ENCODE data around the gene CACNG7. TPM values are rescaled to one million over a fixed set of nuclear protein-coding genes. Genes with fewer than 3 reads are reported as not detected.
A peak's percentile ranks its signal among the peaks of the same experiment; 100 is the strongest.

The CACNG7 gene
- total and polyA plus RNA-seq, 2 donors = 0.09 to 0.26 TPM

DNA sequence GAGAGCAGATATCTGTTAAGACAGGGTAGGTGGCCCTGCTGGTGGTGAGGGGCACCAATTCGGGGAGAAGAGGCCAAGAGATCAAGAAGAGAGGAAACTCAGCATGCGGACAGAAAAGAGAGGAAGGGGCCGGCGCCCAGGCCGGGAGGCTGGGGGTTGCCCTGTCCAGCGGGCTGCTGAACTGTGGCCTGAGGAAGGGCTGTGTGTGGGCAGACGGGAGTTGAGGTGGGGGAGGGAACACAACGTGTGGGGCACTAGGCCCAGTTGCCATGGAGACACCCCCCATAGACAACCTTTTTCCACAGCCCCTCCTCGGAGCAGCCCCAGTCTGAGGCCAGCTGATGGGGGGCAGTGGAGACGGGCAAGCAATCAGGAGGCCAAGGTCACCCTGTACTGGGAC is 51.1 kb downstream of the CACNG7 start:
- no peaks in the 10 kb centered on the region for H3K4me1 ChIP-seq (ENCODE audit: insufficient read depth)
- no peak overlapping the region for H3K27ac ChIP-seq (ENCODE audit: low read depth)
- no peak for DNase-seq (ENCODE audit: extremely low spot score)
- H3K36me3 ChIP-seq (ENCODE audit: insufficient read depth) = no peaks in the 10 kb centered on the region
- WGBS = 4% methylated on average over 10 of the region's 10 CpGs
- H3K4me3 ChIP-seq (ENCODE audit: low read depth, low read length) = no peak overlapping the region

DNA sequence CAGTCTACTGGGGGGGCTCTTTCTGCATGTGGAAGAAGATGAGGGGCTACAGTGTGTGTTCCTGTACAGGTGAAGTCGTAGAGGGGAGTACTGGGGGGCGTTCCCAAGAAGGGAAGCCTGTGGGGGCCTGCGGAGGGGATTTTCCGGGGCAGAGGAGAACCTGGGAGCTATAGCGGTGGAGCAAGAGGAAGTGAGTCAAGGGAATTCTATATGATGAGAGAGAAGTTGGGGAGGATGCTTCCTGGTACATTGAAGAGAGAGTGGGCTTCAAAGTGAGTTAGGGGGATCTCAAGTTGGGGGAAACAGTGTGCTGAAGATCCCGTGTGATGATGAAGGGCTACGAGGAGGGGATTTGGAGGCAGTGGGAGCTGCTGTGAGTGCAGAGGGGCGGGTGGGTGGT is 51.8 kb downstream of the CACNG7 start:
- H3K4me3 ChIP-seq (ENCODE audit: low read depth, low read length) = no peak overlapping the region
- H3K36me3 ChIP-seq (ENCODE audit: insufficient read depth) = no peaks in the 10 kb centered on the region
- no peaks in the 10 kb centered on the region for H3K4me1 ChIP-seq (ENCODE audit: insufficient read depth)
- no peak for DNase-seq (ENCODE audit: extremely low spot score)
- H3K27ac ChIP-seq (ENCODE audit: low read depth) = no peak overlapping the region
- WGBS = 4% methylated on average over 8 of the region's 8 CpGs

DNA sequence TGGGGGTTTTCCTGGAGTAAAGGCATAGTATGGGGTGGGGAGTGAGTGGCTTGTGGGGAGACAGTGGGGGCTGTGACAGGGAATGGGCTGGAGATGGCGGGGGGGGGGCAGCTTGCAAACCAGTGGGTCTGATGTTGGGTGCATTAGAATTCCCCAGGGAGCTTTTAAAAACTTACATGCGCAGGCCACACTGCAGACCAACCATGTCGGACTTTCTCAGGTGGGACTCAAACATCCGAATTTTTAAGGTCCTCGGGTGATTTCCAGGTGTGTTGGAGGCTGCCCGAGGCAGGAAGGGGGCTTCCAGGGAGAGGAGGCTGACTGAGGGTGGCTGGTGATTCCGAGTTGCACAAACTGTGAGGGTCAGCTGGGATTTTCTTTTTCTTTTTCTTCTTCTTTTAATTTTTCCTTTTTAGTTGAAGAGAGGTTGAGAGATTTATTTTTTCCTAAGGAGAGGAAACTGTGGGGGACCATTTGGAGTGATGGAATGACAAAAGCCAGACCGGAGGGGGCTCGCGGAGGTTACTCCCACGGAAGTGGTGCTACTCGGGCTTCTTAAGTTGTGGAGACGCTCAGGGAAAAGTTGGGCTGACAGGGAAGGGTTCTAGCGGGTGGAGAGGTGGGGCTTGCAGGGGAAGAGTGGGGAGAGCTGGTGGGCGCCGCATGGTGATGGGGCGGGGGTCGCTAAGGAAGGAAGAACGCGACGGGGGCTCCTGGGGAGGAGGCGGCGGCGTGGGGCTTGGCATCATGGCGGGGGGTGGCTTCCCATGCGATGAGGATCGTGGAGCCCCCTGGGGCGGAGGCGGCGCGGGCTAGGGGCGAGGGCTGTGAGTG is 52.7 kb downstream of the CACNG7 start:
- no peak overlapping the region for H3K27ac ChIP-seq (ENCODE audit: low read depth)
- H3K36me3 ChIP-seq (ENCODE audit: insufficient read depth) = no peaks in the 10 kb centered on the region
- WGBS = 2% methylated on average over 32 of the region's 32 CpGs
- no peaks in the 10 kb centered on the region for H3K4me1 ChIP-seq (ENCODE audit: insufficient read depth)
- DNase-seq (ENCODE audit: extremely low spot score) = no peak
- no peak overlapping the region for H3K4me3 ChIP-seq (ENCODE audit: low read depth, low read length)

DNA sequence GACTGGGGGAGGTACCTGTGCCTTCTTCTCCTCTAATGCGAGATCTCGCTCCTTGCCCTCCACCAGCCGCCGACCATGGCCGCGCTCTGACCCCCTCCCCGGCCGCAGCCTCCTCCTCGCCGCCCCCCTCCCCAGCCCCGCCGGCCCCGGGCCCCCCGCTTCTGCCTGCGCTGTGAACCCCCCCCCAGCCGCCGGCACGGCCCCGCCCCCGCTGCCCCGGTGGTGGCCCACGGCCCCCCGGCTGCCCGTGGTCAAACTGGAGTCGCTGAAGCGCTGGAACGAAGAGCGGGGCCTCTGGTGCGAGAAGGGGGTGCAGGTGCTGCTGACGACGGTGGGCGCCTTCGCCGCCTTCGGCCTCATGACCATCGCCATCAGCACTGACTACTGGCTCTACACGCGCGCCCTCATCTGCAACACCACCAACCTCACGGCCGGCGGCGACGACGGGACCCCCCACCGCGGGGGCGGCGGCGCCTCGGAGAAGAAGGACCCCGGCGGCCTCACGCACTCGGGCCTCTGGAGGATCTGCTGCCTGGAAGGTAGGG is 53.9 kb downstream of the CACNG7 start, which contains the start of gene CACNG8:
Gene CACNG8, plus strand, starts transcription at position 51 of the 545 bp plus-strand sequence.
- H3K36me3 ChIP-seq (ENCODE audit: insufficient read depth) = no peaks in the 10 kb centered on the region
- H3K27ac ChIP-seq (ENCODE audit: low read depth) = no peak within 1 kb of the TSS
- H3K4me1 ChIP-seq (ENCODE audit: insufficient read depth) = no peaks in the 10 kb centered on the region
- no peak for DNase-seq (ENCODE audit: extremely low spot score)
- WGBS = 4% methylated on average over 55 of the region's 55 CpGs
- H3K4me3 ChIP-seq (ENCODE audit: low read depth, low read length) = no peak within 1 kb of the TSS

DNA sequence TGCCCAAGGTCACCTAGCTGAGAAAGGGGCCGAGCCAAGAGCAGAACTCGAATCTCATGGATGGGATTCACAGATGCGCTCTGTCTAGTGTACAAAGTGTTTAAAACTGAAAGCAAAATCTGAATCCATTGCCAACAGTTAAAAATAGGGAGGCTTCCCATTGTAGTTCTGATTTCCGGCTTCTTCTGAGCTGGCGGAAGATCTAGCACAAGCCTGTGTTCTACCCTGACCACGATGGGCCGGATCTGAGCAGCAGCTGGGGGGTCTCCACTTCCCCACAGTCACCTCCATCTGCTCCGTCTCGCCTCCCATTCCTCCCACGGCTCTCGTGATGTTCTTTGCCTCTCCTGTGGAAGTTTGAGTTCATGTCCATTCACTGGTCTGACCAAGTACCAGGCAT is 56.0 kb downstream of the CACNG7 start:
- no peak overlapping the region for H3K4me3 ChIP-seq (ENCODE audit: low read depth, low read length)
- H3K36me3 ChIP-seq (ENCODE audit: insufficient read depth) = no peaks in the 10 kb centered on the region
- 55% methylated on average over 11 of the region's 11 CpGs for WGBS
- H3K4me1 ChIP-seq (ENCODE audit: insufficient read depth) = no peaks in the 10 kb centered on the region
- DNase-seq (ENCODE audit: extremely low spot score) = no peak
- no peak overlapping the region for H3K27ac ChIP-seq (ENCODE audit: low read depth)

DNA sequence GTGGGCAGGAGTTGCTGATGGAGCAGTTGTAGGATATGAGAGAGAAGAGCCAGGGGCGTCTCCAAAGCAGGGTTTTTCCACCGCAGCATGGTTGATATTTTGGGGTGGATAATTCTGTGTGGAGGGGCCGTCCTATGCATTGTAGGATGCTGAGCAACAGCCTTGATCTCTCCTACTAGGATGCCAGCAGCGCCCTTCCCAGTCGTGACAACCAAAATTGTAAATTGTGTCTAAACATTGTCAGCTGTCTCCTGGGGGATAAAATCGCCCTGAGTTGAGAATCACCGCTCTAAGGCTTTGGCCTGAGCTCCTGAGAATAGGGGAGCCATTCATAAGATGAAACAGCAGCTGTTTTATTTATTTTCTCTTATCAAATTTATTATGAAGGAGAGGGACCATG is 57.9 kb downstream of the CACNG7 start:
- no peak for DNase-seq (ENCODE audit: extremely low spot score)
- no peak overlapping the region for H3K27ac ChIP-seq (ENCODE audit: low read depth)
- H3K36me3 ChIP-seq (ENCODE audit: insufficient read depth) = no peaks in the 10 kb centered on the region
- H3K4me1 ChIP-seq (ENCODE audit: insufficient read depth) = no peaks in the 10 kb centered on the region
- 34% methylated on average over 7 of the region's 7 CpGs for WGBS
- H3K4me3 ChIP-seq (ENCODE audit: low read depth, low read length) = no peak overlapping the region

DNA sequence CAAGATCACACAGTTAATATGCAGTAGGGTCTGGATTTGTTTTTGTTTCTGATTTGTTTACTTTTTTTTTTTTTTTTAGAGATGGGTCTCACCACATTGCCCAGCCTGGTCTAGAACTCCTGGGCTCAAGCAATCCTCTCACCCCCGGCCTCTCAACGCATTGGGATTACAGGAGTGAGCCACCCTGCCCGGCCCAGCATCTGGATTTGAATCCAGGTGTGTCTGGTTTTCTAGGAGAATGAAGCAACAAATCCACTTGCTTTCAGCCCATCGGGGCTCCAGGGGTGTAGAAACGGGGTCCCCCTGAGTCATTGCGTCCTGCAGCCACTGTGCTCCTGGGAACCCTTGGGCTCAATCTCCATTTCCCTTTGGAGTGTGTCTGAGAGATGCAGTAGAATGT is 60.3 kb downstream of the CACNG7 start:
- no peak overlapping the region for H3K27ac ChIP-seq (ENCODE audit: low read depth)
- 88% methylated on average over 6 of the region's 6 CpGs for WGBS
- no peaks in the 10 kb centered on the region for H3K36me3 ChIP-seq (ENCODE audit: insufficient read depth)
- H3K4me1 ChIP-seq (ENCODE audit: insufficient read depth) = no peaks in the 10 kb centered on the region
- no peak for DNase-seq (ENCODE audit: extremely low spot score)
- no peak overlapping the region for H3K4me3 ChIP-seq (ENCODE audit: low read depth, low read length)

DNA sequence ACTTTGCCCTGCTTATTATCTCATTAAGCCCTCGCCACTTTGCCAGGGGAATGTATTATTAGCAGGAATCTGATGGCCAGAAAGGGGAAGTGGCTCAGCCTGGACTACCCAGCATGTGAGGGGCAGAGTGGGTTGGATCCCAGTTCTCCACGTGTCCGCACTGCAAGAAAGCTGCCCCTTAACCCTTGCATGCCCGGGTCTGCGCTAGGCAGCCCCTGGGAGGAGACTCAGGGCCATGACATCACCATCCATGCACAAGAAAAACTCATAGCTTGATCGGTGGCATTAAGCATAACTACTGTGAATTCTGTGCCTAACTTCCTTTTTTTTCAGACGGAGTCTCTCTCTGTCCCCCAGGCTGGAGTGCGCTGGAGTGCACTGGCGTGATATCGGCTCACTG is 62.6 kb downstream of the CACNG7 start:
- Histone ChIP-seq H3K4me3 (ENCODE audit: low read depth, low read length) (no peak overlapping the region), H3K27ac (ENCODE audit: low read depth) (no peak overlapping the region), H3K36me3 (ENCODE audit: insufficient read depth) (no peaks in the 10 kb centered on the region), H3K4me1 (ENCODE audit: insufficient read depth) (no peaks in the 10 kb centered on the region)
- DNase-seq (ENCODE audit: extremely low spot score) = no peak
- WGBS = 61% methylated on average over 10 of the region's 10 CpGs

DNA sequence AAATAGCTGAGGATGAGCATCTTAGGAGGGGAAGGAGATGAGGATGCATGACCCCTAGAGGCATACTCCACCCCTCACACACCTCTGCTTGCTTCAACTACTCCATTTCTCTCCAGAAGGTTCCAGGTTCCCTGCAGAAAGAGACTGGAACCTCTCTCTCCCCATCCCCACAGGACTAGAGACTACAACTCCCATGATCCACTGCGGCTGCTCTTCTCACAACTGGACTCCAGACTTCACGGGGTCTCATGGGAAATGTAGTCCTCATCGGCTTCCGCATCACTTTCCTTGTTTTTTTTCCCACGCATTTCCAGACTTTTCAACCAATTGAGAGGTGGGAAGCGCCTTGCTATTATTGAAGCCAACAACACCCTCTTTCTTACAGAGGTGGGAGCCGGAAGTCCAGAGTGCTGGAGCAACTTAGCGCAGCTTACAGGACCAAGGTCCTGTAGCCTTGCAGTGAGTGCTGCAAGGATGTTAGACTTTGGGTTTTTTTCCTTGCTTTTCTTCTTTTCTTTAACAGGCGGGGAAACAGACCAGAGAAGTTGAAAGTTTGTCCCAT is 68.4 kb downstream of the CACNG7 start:
- H3K4me3 ChIP-seq (ENCODE audit: low read depth, low read length) = peak overlapping the region; percentile 6

DNA sequence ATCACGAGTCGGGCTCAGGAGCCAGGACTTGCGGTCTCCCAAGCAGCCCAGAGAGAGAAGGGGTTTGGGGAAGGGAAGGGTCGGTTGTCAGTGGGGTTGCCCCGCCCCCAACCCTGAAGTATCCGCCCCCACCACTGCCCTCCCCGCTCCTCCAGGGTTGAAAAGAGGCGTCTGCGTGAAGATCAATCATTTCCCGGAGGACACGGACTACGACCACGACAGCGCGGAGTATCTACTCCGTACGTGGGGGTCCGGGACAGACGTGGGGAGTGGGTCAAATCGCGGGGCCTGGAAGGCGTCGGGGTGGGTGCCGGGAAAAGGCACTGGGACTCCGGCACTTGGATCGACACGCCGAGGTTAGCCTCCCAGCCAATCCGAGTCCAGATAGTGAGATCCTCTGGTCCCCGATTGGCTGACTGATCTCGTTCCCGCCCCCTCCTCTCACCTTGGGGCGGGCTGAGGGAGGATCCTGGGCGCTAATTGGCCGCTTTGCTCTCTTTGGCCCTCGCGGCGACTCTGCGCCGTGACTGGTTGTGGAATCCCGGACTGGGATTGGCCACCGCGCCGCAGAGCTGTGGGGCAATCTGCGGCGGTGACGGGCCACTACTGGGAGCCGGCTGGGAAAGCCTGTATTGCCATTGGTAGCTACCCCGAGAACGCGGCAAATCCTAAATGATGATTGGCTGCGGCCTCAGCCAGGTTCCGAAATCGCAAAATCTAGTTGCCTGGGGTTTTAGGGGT is 69.1 kb downstream of the CACNG7 start:
- no peaks in the 10 kb centered on the region for H3K4me1 ChIP-seq (ENCODE audit: insufficient read depth)
- H3K4me3 ChIP-seq (ENCODE audit: low read depth, low read length) = peak overlapping the region; percentile 6
- no peaks in the 10 kb centered on the region for H3K36me3 ChIP-seq (ENCODE audit: insufficient read depth)
- WGBS = 2% methylated on average over 54 of the region's 54 CpGs
- no peak overlapping the region for H3K27ac ChIP-seq (ENCODE audit: low read depth)
- DNase-seq (ENCODE audit: extremely low spot score) = peak; percentile 35

More for the DNA sequence above, 68.4 kb downstream of the CACNG7 start:
- 3% methylated on average over 9 of the region's 9 CpGs for WGBS
- no peak overlapping the region for H3K27ac ChIP-seq (ENCODE audit: low read depth)
- H3K4me1 ChIP-seq (ENCODE audit: insufficient read depth) = no peaks in the 10 kb centered on the region
- no peaks in the 10 kb centered on the region for H3K36me3 ChIP-seq (ENCODE audit: insufficient read depth)
- DNase-seq (ENCODE audit: extremely low spot score) = peak; percentile 73

DNA sequence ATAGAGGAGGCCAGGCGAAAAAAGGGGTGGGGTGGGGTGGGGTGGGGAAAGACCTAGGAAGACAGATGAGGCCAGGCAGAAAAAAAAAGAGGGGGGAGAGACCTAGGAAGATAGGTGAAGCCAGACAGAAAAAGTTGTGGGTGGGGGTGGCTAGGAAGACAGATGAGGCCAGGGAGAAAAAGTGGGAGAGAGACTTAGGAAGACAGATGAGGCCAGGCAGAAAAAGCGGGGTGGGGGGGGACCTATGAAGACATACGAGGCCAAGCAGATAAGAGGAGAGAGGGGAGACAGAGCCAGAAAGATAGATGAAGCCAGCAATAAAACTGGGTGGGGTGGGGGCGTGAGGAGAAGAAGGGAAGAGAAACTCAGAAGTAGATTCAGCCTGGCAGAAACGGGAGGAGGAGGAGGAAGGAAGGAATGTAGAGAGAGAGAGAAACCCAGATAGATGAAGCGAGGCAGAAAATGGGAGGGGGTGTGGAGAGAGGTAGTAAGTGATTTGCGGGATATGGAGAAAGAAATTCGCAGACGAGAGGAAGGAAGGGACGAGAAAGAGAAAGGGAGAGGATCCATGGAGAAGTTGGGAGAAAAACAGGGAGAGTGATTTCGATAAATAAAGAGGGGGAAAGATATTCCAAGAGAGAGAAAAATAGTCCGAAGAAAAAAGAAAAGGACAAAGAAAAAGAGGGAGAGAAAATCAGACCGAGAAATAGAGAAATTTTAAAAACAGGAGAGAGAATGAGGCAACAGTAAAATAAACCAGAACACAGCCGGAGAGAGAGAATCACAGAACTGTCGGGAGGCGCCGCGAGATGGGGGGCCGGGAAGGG is 70.1 kb downstream of the CACNG7 start:
- no peak overlapping the region for H3K27ac ChIP-seq (ENCODE audit: low read depth)
- H3K4me3 ChIP-seq (ENCODE audit: low read depth, low read length) = no peak overlapping the region
- WGBS = 2% methylated on average over 19 of the region's 19 CpGs
- H3K36me3 ChIP-seq (ENCODE audit: insufficient read depth) = no peaks in the 10 kb centered on the region
- no peak for DNase-seq (ENCODE audit: extremely low spot score)
- no peaks in the 10 kb centered on the region for H3K4me1 ChIP-seq (ENCODE audit: insufficient read depth)

DNA sequence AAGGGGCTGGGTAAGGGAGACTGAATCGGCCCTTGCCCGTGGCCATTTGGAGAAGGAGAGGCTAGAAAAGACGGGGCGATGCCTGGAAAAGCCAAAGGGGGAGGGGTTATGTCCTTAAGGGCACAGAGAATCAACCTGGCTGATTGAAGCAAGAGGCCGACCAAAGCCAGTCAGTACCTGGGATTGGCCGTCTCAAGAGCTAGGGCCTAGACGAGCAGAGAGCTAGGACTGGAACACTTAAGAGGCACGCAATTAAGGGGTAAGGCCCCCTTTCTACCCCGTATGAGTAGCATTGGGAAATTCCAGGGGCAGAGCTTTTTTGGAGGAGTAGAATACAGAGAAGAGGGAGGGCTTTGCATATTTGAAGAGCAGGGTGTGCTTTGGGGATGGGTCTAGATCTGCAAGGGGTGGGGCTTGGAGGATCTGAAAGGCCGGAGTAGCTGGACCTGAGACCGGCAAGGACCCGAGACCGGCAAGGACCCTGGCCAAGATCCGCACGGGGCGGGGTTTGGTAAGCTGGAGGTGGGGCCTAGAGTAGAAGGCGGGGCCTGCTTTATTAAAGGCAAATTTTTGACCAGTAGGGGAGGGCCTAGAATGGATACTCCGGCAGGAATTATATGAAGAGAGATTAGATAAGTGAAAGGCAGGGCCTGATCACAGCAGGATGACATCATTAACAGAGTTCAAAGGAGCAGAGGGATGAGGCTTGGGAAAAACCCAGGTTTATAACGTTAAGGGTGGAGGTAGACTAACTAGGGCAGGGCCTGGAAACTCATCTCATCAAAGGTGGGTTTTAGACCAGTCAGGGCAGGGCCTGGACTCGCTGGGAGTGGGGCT is 71.7 kb downstream of the CACNG7 start:
- WGBS = 26% methylated on average over 20 of the region's 20 CpGs
- H3K4me3 ChIP-seq (ENCODE audit: low read depth, low read length) = no peak overlapping the region
- no peak for DNase-seq (ENCODE audit: extremely low spot score)
- H3K27ac ChIP-seq (ENCODE audit: low read depth) = no peak overlapping the region
- H3K4me1 ChIP-seq (ENCODE audit: insufficient read depth) = no peaks in the 10 kb centered on the region
- no peaks in the 10 kb centered on the region for H3K36me3 ChIP-seq (ENCODE audit: insufficient read depth)
